DMS 273 (cell line): ENCODE results near the gene MED1.

Experiments used
- DNase-seq: peaks from one replicate; lab custom pipeline; 2025; ENCODE audit not compliant: unreplicated experiment; lab: John Stamatoyannopoulos, UW

MED1 gene

DNA sequence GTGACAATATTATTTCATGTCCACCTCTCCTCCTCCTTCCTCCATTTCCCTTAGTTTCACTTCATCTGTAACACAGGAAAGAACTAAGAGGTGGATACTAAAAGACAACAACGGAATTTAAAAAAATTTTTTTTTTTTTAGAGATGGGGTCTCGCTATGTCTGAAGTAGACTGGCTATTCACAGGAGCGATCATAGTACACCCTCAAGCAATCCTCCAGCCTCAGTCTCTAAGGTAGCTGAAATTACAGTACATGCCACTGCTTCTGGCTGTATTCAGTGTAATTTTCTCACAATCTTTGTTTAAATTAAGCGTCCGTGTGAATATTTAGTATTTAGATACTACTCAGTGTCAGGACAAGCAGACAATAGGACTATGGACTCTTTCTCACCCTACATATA is 85.2 kb downstream of the MED1 start:
- no peak for DNase-seq

- DNase-seq = no peak
These were observed 85.8 kb downstream of the MED1 start for GRCh38 chr17:39365242-39365641.

DNA sequence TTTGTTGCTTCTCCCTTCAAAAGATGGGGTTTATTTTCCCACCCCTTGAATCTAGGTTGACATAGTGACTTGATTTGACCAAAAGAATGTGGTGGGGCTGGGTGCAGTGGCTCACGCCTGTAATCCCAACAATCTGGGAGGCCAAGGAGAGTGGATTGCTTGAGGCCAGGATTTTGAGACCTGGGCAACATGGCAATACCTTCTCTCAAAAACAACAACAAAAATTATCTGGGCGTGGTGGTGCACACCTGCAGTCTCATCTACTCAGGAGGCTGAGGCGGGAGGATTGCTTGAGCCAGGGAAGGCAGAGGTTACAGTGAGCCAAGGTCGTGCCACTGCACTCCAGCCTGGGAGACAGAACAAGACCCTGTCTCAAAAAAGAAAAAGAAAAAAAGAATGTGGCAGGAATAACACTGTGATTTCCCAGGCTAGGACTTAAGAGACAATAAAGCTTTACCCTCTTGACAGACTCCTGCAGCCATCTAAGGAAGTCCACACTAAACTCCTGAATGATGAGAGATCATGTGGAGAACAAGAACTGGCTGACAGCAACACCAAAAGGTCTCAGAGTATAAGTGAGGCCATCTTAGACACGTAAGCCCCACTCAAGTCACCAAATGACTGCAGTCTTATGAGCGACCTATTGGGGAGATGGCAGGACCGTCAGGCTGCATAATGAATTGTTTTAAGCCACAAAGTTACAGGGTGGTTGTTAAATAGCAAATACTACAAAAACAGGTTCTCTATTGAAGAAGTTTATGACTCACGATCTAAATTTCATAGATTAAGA is 86.6 kb downstream of the MED1 start:
- no peak for DNase-seq

DNA sequence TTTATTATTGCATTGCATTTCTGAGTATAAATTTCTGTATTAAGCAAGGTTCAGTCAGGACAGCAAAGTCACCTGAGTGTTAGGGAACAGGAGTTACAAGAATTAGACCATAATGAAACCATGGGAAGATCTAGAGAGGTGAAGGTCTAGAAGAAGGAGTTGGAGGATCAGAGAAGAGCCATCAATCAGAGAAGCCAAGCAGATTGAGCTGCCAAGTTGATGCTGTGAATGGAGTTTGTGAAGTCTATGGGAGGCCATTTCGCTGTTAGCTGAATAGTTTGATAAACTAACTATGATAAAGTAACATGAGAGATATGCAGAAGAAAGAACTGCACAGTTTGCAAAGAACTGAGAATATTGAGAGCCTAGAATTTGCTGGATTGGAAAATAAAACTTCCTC is 90.0 kb downstream of the MED1 start:
- DNase-seq = no peak

- DNase-seq = no peak
These were observed 90.5 kb downstream of the MED1 start for GRCh38 chr17:39360537-39360936.

GRCh38 chr17:39359994-39360393 is 91.1 kb downstream of the MED1 start:
- no peak for DNase-seq

- no peak for DNase-seq
These were observed 93.1 kb downstream of the MED1 start for GRCh38 chr17:39357986-39358385.

- no peak for DNase-seq
These were observed 93.6 kb downstream of the MED1 start for GRCh38 chr17:39357488-39357887.
